Vagina (tissue), 2 donors: Measurements from ENCODE around the gene ARL5A.

ENCODE experiments used
- POLR2A ChIP-seq, 2 donors: fragments of 450-650 bp; IDR thresholded peaks; one replicate each; pipeline ENCODE4 v1.6.1; 2017; ENCODE audit warnings: antibody characterized with exemption in 2 of 2, mild to moderate bottlenecking in 2 of 2, moderate library complexity in 2 of 2
- POLR2AphosphoS5 ChIP-seq, 2 donors: sonication (generic); formaldehyde crosslinking; IDR thresholded peaks; one replicate each; pipeline ENCODE4 v1.9.0; 2017; ENCODE audit warnings: antibody characterized with exemption in 2 of 2, mild to moderate bottlenecking in 2 of 2, low read depth in 1 of 2; ENCODE audit not compliant: insufficient read depth in 1 of 2
- TF ChIP-seq, protein P1 (sequence below), 3 experiments: fragments of 450-650 bp in 2 of 3; fragments of 200-600 bp in 1 of 3; sonication (generic) in 1 of 3; IDR thresholded peaks; one replicate each; pipeline ENCODE4 v1.5.1; 2017 to 2019; ENCODE audit warnings: antibody characterized with exemption in 3 of 3, mild to moderate bottlenecking in 2 of 3, moderate library complexity in 2 of 3

DNA sequence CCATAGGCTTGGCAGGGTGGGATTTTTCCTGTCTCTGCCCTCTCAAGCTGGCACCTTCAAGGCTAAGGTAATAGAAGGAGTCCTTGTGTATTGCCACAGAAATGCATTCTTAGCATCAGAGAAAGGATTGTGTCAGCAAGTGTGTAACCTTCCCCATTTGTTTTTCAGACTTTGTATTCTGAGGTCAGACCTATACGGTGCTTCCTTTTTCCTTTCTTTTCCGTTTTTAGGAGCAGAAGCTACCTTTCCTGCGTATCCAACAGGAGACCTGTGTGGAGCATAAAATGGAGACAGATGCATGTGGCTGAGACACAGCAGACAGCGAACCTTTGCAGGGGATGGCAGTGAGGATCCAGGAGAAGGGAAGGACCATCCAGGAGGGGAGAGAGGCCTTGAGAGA lies 46.6 kb downstream of the ARL5A start:
- TF ChIP-seq, protein P1, sequence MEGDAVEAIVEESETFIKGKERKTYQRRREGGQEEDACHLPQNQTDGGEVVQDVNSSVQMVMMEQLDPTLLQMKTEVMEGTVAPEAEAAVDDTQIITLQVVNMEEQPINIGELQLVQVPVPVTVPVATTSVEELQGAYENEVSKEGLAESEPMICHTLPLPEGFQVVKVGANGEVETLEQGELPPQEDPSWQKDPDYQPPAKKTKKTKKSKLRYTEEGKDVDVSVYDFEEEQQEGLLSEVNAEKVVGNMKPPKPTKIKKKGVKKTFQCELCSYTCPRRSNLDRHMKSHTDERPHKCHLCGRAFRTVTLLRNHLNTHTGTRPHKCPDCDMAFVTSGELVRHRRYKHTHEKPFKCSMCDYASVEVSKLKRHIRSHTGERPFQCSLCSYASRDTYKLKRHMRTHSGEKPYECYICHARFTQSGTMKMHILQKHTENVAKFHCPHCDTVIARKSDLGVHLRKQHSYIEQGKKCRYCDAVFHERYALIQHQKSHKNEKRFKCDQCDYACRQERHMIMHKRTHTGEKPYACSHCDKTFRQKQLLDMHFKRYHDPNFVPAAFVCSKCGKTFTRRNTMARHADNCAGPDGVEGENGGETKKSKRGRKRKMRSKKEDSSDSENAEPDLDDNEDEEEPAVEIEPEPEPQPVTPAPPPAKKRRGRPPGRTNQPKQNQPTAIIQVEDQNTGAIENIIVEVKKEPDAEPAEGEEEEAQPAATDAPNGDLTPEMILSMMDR (IDR thresholded peaks at IDR 0.05) = no peak
- TF ChIP-seq POLR2A (IDR thresholded peaks at IDR 0.05) (no peak), POLR2AphosphoS5 (IDR thresholded peaks at IDR 0.05; ENCODE audit: insufficient read depth in 1 of 2, low read depth in 1 of 2) (no peak)
